Gastroesophageal sphincter (tissue), 3 donors: ENCODE data around the gene RIOK2.
A peak's percentile ranks its signal among the peaks of the same experiment; 100 is the strongest.

ENCODE experiments used
- EP300 ChIP-seq: sonication (generic); formaldehyde crosslinking; IDR thresholded peaks from one replicate; pipeline ENCODE4 v1.6.1; 2017; ENCODE audit warnings: antibody characterized with exemption, mild to moderate bottlenecking
- POLR2A ChIP-seq, 2 donors: fragments of 450-650 bp; IDR thresholded peaks; one replicate each; pipeline ENCODE4 v1.6.1; 2017; ENCODE audit warnings: antibody characterized with exemption in 2 of 2, mild to moderate bottlenecking in 2 of 2, moderate library complexity in 1 of 2
- TF ChIP-seq, protein P1 (sequence below), 4 experiments: fragments of 200-600 bp in 2 of 4; fragments of 450-650 bp in 2 of 4; sonication (generic) in 1 of 4; IDR thresholded peaks; one replicate each; pipeline ENCODE4 v1.5.1; 2017 to 2019; ENCODE audit warnings: antibody characterized with exemption in 4 of 4, mild to moderate bottlenecking in 2 of 4, moderate library complexity in 2 of 4

DNA sequence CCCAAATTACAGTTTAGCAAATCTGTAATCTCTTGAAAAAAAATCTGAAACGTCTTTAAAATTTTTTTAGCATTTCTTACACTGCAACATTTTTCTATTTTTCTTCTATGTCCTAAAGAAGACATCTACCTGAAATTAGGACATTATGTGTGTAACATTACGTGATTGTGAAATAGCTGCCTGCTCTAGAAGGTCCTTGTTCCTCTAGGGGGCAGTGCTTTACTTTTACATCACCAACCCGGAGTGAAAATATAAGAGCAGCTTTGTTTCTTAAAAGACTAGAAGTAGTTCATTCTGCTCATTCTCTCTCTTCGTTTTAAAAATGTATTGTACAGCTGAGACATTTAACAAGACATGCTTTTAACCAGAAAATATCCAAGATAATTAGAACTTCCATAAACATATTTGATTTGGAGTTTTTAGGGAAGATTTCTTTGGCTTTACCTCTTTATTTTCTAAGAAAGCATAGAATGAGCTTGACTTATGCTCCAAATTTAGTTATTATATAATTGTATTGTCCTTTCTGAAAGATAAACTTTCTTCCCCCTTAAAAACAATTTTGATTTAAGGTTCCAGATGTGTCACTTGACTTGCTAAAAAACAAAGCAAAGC lies 48.1 kb upstream of the RIOK2 start:
- TF ChIP-seq POLR2A (IDR thresholded peaks at IDR 0.05) (no peak), EP300 (no peak)
- TF ChIP-seq, protein P1, sequence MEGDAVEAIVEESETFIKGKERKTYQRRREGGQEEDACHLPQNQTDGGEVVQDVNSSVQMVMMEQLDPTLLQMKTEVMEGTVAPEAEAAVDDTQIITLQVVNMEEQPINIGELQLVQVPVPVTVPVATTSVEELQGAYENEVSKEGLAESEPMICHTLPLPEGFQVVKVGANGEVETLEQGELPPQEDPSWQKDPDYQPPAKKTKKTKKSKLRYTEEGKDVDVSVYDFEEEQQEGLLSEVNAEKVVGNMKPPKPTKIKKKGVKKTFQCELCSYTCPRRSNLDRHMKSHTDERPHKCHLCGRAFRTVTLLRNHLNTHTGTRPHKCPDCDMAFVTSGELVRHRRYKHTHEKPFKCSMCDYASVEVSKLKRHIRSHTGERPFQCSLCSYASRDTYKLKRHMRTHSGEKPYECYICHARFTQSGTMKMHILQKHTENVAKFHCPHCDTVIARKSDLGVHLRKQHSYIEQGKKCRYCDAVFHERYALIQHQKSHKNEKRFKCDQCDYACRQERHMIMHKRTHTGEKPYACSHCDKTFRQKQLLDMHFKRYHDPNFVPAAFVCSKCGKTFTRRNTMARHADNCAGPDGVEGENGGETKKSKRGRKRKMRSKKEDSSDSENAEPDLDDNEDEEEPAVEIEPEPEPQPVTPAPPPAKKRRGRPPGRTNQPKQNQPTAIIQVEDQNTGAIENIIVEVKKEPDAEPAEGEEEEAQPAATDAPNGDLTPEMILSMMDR (IDR thresholded peaks at IDR 0.05), result peak; percentile 75 to 88 (median 84)
